PC-3 (cell line): ENCODE results near the gene UBTF. TPM values are rescaled to one million over a fixed set of nuclear protein-coding genes. Genes with fewer than 3 reads are reported as not detected.
A peak's percentile ranks its signal among the peaks of the same experiment; 100 is the strongest.

ENCODE experiments used
- ATAC-seq: fragments of 200-7000 bp; cut with Tn5 transposase; 2 replicates; pipeline ENCODE4 v1.9.1; 2020; ENCODE audit warnings: mild to moderate bottlenecking, moderate library complexity
- BruUV-seq: library from RNA; stranded (reverse); fragments of 400-500 nt; replicated peaks from 2 replicates; lab custom pipeline; 2021; lab: Mats Ljungman, UMichigan
- CTCF ChIA-PET: fragments of 300-600 bp; sonication (Branson Sonifier 250); formaldehyde crosslinking; loops from one replicate; lab custom pipeline; 2022; ENCODE audit warnings: antibody characterized with exemption; lab: Charles Lee
- POLR2A ChIA-PET: fragments of 300-600 bp; sonication (Branson Sonifier 250); formaldehyde crosslinking; loops from one replicate; lab custom pipeline; 2022; ENCODE audit warnings: antibody characterized with exemption; ENCODE audit not compliant: unreplicated experiment; lab: Charles Lee
- DNase-seq: peaks from one replicate; pipeline ENCODE4 v3.0.0-alpha.2; 2015
- H2AFZ ChIP-seq: fragments of 300-600 bp; sonication (generic); 2 replicates; pipeline ENCODE4 v1.6.0; 2016; ENCODE audit warnings: antibody characterized with exemption, low read length
- H3F3A ChIP-seq: fragments of 300-600 bp; sonication (generic); one replicate; pipeline ENCODE4 v1.6.0; 2017; ENCODE audit warnings: antibody characterized with exemption, low read length, control low read depth, mild to moderate bottlenecking; ENCODE audit not compliant: unreplicated experiment
- H3K27ac ChIP-seq: fragments of 300-600 bp; sonication (generic); 2 replicates; pipeline ENCODE4 v1.5.1; 2016; ENCODE audit warnings: mild to moderate bottlenecking, low read length
- H3K27me3 ChIP-seq: fragments of 300-600 bp; sonication (generic); 2 replicates; pipeline ENCODE4 v1.6.1; 2016; ENCODE audit warnings: low read length, mixed read lengths
- H3K36me3 ChIP-seq: fragments of 300-600 bp; sonication (generic); 2 replicates; pipeline ENCODE4 v1.6.1; 2016; ENCODE audit warnings: low read depth, mixed run types, low read length, mixed read lengths
- H3K4me1 ChIP-seq: fragments of 300-600 bp; sonication (generic); 2 replicates; pipeline ENCODE4 v1.5.1; 2016; ENCODE audit warnings: low read length; ENCODE audit not compliant: insufficient read depth
- H3K4me2 ChIP-seq: fragments of 300-600 bp; sonication (generic); 2 replicates; pipeline ENCODE4 v1.6.0; 2016; ENCODE audit warnings: low read length
- H3K4me3 ChIP-seq: fragments of 300-600 bp; sonication (generic); 2 replicates; pipeline ENCODE4 v1.5.1; 2016; ENCODE audit warnings: mild to moderate bottlenecking, low read length, mixed read lengths
- H3K79me2 ChIP-seq: fragments of 300-600 bp; sonication (generic); 2 replicates; pipeline ENCODE4 v1.6.1; 2017; ENCODE audit warnings: low read length, mixed read lengths
- H3K9ac ChIP-seq: fragments of 300-600 bp; sonication (generic); 2 replicates; pipeline ENCODE4 v1.6.0; 2016; ENCODE audit warnings: mild to moderate bottlenecking, low read length
- H3K9me2 ChIP-seq: fragments of 300-600 bp; sonication (generic); replicated peaks from 2 replicates; pipeline ENCODE4 v1.6.1; 2016; ENCODE audit warnings: mixed run types, low read length, mixed read lengths
- H3K9me3 ChIP-seq: fragments of 300-600 bp; sonication (generic); 2 replicates; pipeline ENCODE4 v1.6.1; 2016; ENCODE audit warnings: low read length, mixed read lengths
- H4K20me1 ChIP-seq: fragments of 300-600 bp; sonication (generic); 2 replicates; pipeline ENCODE4 v1.6.1; 2016; ENCODE audit warnings: low read length, mixed read lengths
- EZH2 ChIP-seq: fragments of 300-600 bp; sonication (generic); IDR thresholded peaks from one replicate; pipeline ENCODE4 v1.6.1; 2017; ENCODE audit warnings: antibody characterized with exemption, mild to moderate bottlenecking, low read length; ENCODE audit not compliant: unreplicated experiment
- EZH2phosphoT487 ChIP-seq: fragments of 300-600 bp; sonication (generic); IDR thresholded peaks from 2 replicates; pipeline ENCODE4 v1.6.1; 2018; ENCODE audit warnings: mild to moderate bottlenecking, antibody characterized with exemption, low read length, borderline replicate concordance
- intact Hi-C: fragments of 100-400 bp; cut with micrococcal nuclease; formaldehyde crosslinking; loops from 2 replicates; pipeline ENCODE4 v1.9.0; 2023
- total RNA-seq: library from RNA; depleted of rRNA; stranded (reverse); fragments of >200 nt; gene quantifications from 2 replicates; pipeline ENCODE4 v1.2.3, GENCODE V29; 2014
- TF ChIP-seq, protein P1 (sequence below): fragments of 300-600 bp; sonication (generic); conservative IDR thresholded peaks from 2 replicates; pipeline ENCODE4 v1.5.1; 2017; ENCODE audit warnings: antibody characterized with exemption, low read depth, mild to moderate bottlenecking, low read length

The UBTF gene
- total RNA-seq, 1 experiment from 2014 or later: 139 TPM

DNA sequence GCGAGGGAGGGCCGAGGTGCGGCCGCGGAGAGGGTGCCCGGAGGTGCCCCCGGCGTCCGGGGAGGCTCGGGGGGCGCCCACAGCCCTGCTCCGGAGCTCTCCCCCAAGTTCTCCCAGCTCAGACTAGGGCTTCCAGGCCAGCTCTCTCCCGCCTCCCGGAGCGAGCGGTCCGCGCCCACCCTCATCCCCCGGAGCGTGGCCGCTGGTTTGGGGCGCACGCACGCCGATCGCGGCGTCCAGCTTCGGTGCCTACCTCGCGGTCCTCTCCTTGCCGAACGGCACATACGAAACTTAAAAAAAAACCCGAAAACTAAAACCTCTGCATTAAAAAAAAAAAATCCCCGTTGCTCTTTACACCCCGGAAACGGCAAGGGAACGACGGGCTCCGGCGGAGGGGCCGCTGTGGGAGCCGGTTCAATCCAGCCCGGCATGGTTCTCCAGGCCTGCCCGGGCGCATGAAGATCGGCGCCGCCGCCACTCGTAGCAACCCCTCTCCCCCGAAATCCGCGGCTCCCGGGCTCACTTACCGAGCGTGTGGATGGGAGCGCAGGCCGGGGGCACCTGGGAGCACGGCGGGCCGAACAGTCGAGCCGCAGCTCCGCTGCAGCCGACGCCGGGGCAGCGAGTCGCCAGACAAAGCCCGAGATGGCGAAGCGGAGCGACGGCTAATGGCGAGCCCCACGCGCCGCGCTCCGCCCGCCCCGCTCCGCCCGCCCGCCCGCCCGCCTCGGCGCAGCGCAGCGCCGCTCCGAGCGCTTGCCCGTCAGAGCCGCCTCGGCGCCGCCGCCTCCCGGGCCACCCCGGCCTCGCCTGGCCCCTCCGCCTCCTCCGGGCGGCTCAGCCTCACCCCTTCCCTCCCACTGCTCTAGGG lies 973 bp upstream of the UBTF start:
- Histone ChIP-seq H3F3A (peaks cover 10% of the 10 kb centered on the region), H3K4me3 (peak overlapping the region; percentile 95), H3K4me2 (peak overlapping the region; percentile 94), H3K79me2 (peaks cover 61% of the 10 kb centered on the region), H3K36me3 (peaks cover 19% of the 10 kb centered on the region), H4K20me1 (no peaks in the 10 kb centered on the region), H3K9me2 (no peaks in the 10 kb centered on the region), H3K27ac (peak overlapping the region; percentile 87), H3K27me3 (no peaks in the 10 kb centered on the region), H3K4me1 (peaks cover 45% of the 10 kb centered on the region), H3K9me3 (no peaks in the 10 kb centered on the region), H3K9ac (peak overlapping the region; percentile 97), H2AFZ (peak overlapping the region; percentile 46)
- BruUV-seq: no TSS peak
- intact Hi-C loops: loop anchor here (1.0 kb wide), 1 partner anchor 82 kb away; no protein-coding TSS in a partner anchor
- ChIA-PET POLR2A (interaction anchor here (0.5 to 0.6 kb wide), 3 partner anchors 14 to 125 kb away, joined by 3 to 10 read pairs (median 7); partner anchors contain the start of gene GRN), CTCF (interaction anchor here (0.5 to 1.8 kb wide), 5 partner anchors 72 to 125 kb away, joined by 3 to 7 read pairs (median 4); no protein-coding TSS in a partner anchor)
- ATAC-seq: peak; percentile 5
- DNase-seq: peak; percentile 48
- no peak for TF ChIP-seq EZH2phosphoT487
- TF ChIP-seq, protein P1, sequence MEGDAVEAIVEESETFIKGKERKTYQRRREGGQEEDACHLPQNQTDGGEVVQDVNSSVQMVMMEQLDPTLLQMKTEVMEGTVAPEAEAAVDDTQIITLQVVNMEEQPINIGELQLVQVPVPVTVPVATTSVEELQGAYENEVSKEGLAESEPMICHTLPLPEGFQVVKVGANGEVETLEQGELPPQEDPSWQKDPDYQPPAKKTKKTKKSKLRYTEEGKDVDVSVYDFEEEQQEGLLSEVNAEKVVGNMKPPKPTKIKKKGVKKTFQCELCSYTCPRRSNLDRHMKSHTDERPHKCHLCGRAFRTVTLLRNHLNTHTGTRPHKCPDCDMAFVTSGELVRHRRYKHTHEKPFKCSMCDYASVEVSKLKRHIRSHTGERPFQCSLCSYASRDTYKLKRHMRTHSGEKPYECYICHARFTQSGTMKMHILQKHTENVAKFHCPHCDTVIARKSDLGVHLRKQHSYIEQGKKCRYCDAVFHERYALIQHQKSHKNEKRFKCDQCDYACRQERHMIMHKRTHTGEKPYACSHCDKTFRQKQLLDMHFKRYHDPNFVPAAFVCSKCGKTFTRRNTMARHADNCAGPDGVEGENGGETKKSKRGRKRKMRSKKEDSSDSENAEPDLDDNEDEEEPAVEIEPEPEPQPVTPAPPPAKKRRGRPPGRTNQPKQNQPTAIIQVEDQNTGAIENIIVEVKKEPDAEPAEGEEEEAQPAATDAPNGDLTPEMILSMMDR: no peak
- no peak for TF ChIP-seq EZH2

DNA sequence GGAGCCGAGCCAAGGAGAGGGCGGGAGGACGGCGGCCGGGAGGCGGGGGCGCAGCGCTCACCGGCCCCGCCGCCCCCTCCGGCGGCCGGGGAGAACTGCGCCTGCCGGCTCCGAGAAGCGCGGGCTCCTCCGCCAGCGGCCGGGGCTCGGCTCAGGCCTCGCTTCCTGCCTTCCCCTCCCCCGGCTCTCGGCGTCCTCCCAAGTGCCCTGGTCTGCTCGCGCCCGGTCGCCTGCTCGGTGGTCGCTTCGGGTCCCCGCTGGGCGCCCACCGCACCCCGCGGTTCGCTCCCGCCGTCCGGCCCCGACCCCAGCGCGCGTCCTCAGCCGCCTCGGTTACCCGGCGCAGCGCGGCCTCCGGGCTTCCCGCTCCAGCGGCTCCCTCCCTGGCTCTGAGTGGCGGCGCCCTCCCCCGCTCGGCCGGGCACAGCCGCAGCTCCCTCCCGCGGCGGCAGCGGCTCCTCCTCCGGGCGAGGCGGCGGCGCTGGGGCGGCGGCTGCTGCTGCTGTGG lies 313 bp downstream of the UBTF start:
- DNase-seq: peak; percentile 82
- peak overlapping the region; percentile 71 for H3K27ac ChIP-seq
- CTCF ChIA-PET: interaction anchor here (0.7 to 1.2 kb wide), 3 partner anchors 33 to 105 kb away, joined by 4 to 7 read pairs (median 4); partner anchors contain the start of gene TMUB2

More for the DNA sequence above, 313 bp downstream of the UBTF start:
- POLR2A ChIA-PET: interaction anchor here (0.6 to 1.6 kb wide), 3 partner anchors 13 to 108 kb away, joined by 3 to 12 read pairs (median 10); no protein-coding TSS in a partner anchor
- no peak for TF ChIP-seq EZH2phosphoT487
- TF ChIP-seq, protein P1: 0 out of 2 replicates have a peak, but pooled peaks have one; percentile 15
- Histone ChIP-seq H3K27me3 (no peaks in the 10 kb centered on the region), H3K9ac (peak overlapping the region; percentile 97), H3K4me3 (peak overlapping the region; percentile 73), H4K20me1 (no peaks in the 10 kb centered on the region), H3K9me3 (no peaks in the 10 kb centered on the region), H3F3A (peaks cover 10% of the 10 kb centered on the region), H3K9me2 (no peaks in the 10 kb centered on the region), H2AFZ (no peak overlapping the region), H3K79me2 (peaks cover 62% of the 10 kb centered on the region), H3K36me3 (peaks cover 31% of the 10 kb centered on the region), H3K4me1 (peaks cover 36% of the 10 kb centered on the region), H3K4me2 (peak overlapping the region; percentile 77)
- ATAC-seq: peak; percentile 17
- intact Hi-C loops: no loop called here
- BruUV-seq: no TSS peak
